PC-9 (cell line): ENCODE measurements around the gene LONP2.

Experiments
- CTCF ChIP-seq: fragments of 200-600 bp; sonication (generic); conservative IDR thresholded peaks from 2 replicates; pipeline ENCODE4 v1.6.1; 2017; ENCODE audit warnings: mixed run types, antibody characterized with exemption, mild to moderate bottlenecking, moderate library complexity
- EZH2 ChIP-seq: fragments of 200-600 bp; sonication (generic); IDR thresholded peaks from 2 replicates; pipeline ENCODE4 v1.8.0; 2017; ENCODE audit warnings: antibody characterized with exemption, low read depth

- no peak for TF ChIP-seq CTCF
- no peak for TF ChIP-seq EZH2
Measured at GRCh38 chr16:48203974-48204824, 39.9 kb upstream of the LONP2 start.
